D721Med (cell line): ENCODE measurements around the gene FTCD.
"Not testable (repeated sequence)": the region's sequence is repeated elsewhere in the genome, so short reads cannot be mapped to it uniquely, and the experiment has no call there.

Source experiments
- DNase-seq: peaks from one replicate; pipeline ENCODE4 v3.0.0; 2011; ENCODE audit warnings: low spot score; ENCODE audit not compliant: insufficient read length
- FAIRE-seq: peaks from 2 replicates; lab custom pipeline; 2011; peaks lifted over from hg19 to GRCh38; lab: Jason Lieb, UNC
- CTCF ChIP-seq: IDR thresholded peaks from 2 replicates; pipeline ENCODE4 v1.5.1; 2012; ENCODE audit warnings: mild to moderate bottlenecking, control low read depth; ENCODE audit not compliant: insufficient read depth; ENCODE audit errors: missing control alignments

Gene FTCD

GRCh38 chr21:46155514-46156377, at the start of gene FTCD:
FTCD (minus strand) TSS chr21:46155579; CDS start chr21:46155523, 56 bp downstream.
- no peak for TF ChIP-seq CTCF
- FAIRE-seq (no peak), DNase-seq (no peak)

GRCh38 chr21:46205166-46205565, 49.8 kb upstream of the FTCD start:
- no peak for DNase-seq
- FAIRE-seq: no peak
- no peak for TF ChIP-seq CTCF

GRCh38 chr21:46203203-46203600, 47.8 kb upstream of the FTCD start:
- DNase-seq (no peak), FAIRE-seq (no peak)
- TF ChIP-seq CTCF: no peak

GRCh38 chr21:46202592-46203202, 47.3 kb upstream of the FTCD start:
- DNase-seq: no peak
- no peak for FAIRE-seq
- TF ChIP-seq CTCF: no peak

- not testable (repeated sequence) for DNase-seq, FAIRE-seq
Measured at GRCh38 chr21:46200877-46201803, 45.8 kb upstream of the FTCD start.

- TF ChIP-seq CTCF: no peak
- DNase-seq (no peak), FAIRE-seq (no peak)
Measured at GRCh38 chr21:46199436-46200373, 44.3 kb upstream of the FTCD start.
